Activated naive CD4-positive, alpha-beta T cell treated with anti-CD3 and anti-CD28 coated beads, Interleukin-2, amount 50 U/mL, for 24 hours (primary cell): ENCODE results near the gene ITGB4.
A peak's percentile ranks its signal among the peaks of the same experiment; 100 is the strongest.

ENCODE experiments used
- H3K27ac Mint-ChIP-seq: one replicate; pipeline ENCODE4 v1.8.0; 2021; ENCODE audit warnings: mild to moderate bottlenecking, mixed read lengths
- H3K27me3 Mint-ChIP-seq: one replicate; pipeline ENCODE4 v1.8.0; 2021; ENCODE audit warnings: mixed read lengths
- H3K36me3 Mint-ChIP-seq: one replicate; pipeline ENCODE4 v1.8.0; 2021; ENCODE audit warnings: mixed read lengths
- H3K4me1 Mint-ChIP-seq: one replicate; pipeline ENCODE4 v1.8.0; 2021; ENCODE audit warnings: mixed read lengths
- H3K4me3 Mint-ChIP-seq: one replicate; pipeline ENCODE4 v1.8.0; 2021; ENCODE audit warnings: mild to moderate bottlenecking, mixed read lengths
- H3K9me3 Mint-ChIP-seq: one replicate; pipeline ENCODE4 v1.8.0; 2021; ENCODE audit warnings: mixed read lengths

Gene ITGB4

DNA sequence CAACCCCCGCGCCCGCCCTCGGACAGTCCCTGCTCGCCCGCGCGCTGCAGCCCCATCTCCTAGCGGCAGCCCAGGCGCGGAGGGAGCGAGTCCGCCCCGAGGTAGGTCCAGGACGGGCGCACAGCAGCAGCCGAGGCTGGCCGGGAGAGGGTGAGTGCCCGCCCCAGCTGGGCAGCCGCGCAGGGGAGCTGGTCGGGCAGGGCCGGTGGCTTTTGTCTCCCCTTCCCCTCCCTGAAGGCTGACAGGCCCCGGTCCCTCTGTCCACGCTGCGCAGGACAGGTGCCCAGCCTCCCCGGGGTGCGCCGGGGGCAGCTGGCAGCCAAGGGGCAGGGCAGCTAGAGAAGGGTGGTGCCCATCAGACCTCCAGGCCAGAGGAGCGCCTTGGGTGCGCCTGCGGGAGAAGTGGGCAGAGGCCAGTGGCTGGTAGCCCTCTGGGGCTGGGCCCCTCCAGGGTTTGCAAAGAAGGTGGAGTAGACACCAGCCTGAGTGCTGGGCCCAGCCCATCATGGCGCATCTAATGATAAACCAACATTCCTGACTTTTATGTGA lies 278 bp downstream of the ITGB4 start:
- Mint-ChIP-seq H3K27me3 (no peaks in the 10 kb centered on the region), H3K36me3 (no peaks in the 10 kb centered on the region), H3K4me3 (peak overlapping the region; percentile 47), H3K4me1 (peaks cover 9% of the 10 kb centered on the region), H3K9me3 (no peaks in the 10 kb centered on the region), H3K27ac (no peak overlapping the region)

DNA sequence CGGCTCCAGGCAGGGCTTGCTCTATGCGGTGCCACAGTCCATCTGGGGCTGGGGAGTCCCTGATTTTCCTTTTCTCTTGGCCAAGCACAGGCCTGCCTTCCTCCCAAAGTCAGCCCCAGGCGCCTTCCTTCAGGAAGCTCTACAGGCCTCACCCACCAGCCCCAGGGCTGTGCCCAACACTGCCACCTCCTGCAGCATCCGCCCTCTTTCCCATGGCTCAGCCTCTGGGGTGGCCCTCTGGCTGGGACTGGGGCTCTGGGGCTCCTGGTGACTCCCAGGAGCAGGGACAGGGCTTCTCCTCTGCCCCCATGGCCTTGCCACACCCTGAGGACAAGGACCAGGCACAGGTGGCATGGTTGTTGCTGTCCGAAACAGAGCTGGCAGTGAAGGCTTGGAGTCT lies 817 bp downstream of the ITGB4 start:
- H3K4me1 Mint-ChIP-seq: peaks cover 9% of the 10 kb centered on the region
- H3K27ac Mint-ChIP-seq: no peak overlapping the region
- no peaks in the 10 kb centered on the region for H3K36me3 Mint-ChIP-seq
- no peaks in the 10 kb centered on the region for H3K27me3 Mint-ChIP-seq
- no peaks in the 10 kb centered on the region for H3K9me3 Mint-ChIP-seq
- peak overlapping the region; percentile 47 for H3K4me3 Mint-ChIP-seq

GRCh38 chr17:75722542-75723095 lies 1.4 kb downstream of the ITGB4 start:
- Mint-ChIP-seq H3K36me3 (no peaks in the 10 kb centered on the region), H3K27ac (no peak overlapping the region)

DNA sequence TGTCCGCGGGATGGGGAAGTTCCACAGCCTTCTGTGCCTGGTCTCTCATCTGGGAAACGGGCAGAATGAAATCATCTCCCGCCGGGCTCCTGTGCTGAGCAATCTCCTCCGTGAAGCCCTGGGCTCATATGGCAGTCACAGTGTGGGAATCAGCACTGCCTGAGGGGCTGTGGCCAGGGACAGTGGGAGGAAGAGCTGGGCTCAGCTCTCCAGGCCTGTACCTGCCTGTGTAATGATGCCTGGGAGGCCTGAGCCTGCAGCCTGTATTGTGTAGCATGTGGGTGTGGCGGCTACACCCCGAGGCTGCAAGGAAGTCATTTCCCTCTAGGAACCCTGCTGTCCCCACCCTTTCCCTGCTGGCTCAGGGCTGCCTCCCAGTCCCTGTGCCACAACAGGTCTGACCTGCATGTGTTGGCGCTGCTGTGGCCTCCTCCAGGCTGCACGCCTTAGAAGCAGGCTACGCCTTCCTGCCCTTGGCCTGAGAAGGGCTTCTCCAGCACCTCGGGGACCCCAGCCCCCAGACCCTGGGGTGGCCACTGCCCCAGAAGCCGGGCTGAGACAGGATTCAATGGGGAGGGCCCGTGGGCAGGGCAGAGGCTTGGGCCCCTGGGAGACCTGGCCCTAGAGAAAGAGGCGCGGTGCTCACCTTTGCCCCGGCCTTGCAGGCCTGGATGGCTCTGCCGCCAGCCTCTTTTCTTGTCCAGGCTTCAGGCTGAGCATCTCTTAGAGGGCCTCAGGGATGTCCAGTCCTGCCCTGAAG lies 2.1 kb downstream of the ITGB4 start:
- no peak overlapping the region for H3K27ac Mint-ChIP-seq
- no peaks in the 10 kb centered on the region for H3K36me3 Mint-ChIP-seq
- no peaks in the 10 kb centered on the region for H3K27me3 Mint-ChIP-seq
- no peaks in the 10 kb centered on the region for H3K9me3 Mint-ChIP-seq
- H3K4me3 Mint-ChIP-seq: no peak overlapping the region
- H3K4me1 Mint-ChIP-seq: peaks cover 9% of the 10 kb centered on the region

More at GRCh38 chr17:75722542-75723095, 1.4 kb downstream of the ITGB4 start:
- Mint-ChIP-seq H3K4me3 (no peak overlapping the region), H3K27me3 (no peaks in the 10 kb centered on the region), H3K4me1 (peaks cover 9% of the 10 kb centered on the region), H3K9me3 (no peaks in the 10 kb centered on the region)

DNA sequence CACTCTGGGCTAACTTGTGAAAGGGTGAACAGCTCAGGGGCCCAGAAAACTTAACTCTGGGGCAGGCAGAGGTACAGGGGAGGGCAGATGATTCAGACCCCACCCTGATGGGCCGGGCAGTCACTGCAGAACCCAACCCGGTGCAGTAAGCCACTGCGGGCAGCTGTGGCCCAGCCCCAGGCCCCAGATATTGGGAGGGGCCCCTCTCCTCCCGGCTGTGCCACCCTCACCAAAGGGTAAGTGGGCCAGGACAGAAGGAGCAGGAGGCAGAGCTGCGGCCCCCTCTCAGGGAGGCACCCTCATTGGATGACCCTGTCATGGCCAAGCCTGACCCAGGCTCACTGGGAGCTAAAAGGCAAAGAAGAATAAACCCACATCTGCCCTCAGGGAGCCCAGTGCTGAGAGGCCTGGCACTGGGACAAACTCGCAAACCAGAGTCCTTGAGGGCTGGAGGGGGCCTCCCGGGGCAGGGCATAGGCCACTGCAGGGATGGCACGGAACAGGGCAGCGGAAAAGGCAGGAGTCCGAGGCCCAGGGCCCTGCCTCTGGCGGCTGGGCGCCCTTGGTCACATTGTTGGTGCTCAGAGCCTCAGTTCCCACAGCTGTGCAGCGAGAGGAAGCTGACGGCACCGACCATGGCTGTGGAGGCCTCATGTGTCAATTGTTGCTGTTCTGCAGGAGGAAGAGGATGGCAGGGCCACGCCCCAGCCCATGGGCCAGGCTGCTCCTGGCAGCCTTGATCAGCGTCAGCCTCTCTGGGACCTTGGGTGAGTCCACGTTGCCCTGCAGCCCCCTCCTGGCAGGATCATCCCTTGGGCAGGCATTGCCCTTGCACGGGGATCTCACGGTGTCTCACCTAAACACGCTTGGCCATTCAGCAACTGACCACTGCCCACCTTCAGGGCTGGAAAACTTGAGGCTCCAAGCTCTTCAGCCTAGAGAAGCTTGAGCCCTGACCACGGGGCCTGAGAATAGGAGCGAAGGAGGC lies 3.1 kb downstream of the ITGB4 start:
- Mint-ChIP-seq H3K27me3 (no peaks in the 10 kb centered on the region), H3K36me3 (no peaks in the 10 kb centered on the region), H3K4me3 (no peak overlapping the region), H3K27ac (no peak overlapping the region), H3K9me3 (no peaks in the 10 kb centered on the region), H3K4me1 (peaks cover 9% of the 10 kb centered on the region)

DNA sequence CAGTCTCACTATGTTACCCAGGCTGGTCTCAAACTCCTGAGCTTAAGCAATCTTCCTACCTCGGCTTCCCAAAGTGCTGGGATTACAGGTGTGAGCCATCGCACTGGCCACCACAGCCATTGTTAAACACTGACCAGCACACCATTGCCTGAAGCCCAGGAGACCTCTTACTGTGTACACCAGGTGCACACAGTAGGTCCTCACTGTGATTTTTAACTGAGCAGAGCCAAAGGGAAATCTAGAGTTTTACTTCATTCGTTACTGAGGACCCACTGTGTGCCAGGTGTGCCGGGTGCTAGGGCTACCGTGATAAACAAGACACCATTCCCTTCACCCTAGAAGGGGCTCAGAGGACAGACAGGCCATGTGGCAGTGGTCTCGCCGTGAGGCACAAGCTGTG lies 4.2 kb downstream of the ITGB4 start:
- Mint-ChIP-seq H3K4me1 (peaks cover 2% of the 10 kb centered on the region), H3K27me3 (no peaks in the 10 kb centered on the region), H3K27ac (no peak overlapping the region), H3K9me3 (no peaks in the 10 kb centered on the region), H3K4me3 (no peak overlapping the region), H3K36me3 (no peaks in the 10 kb centered on the region)

GRCh38 chr17:75727391-75727790 lies 6.1 kb downstream of the ITGB4 start:
- H3K9me3 Mint-ChIP-seq: no peaks in the 10 kb centered on the region
- H3K4me3 Mint-ChIP-seq: no peak overlapping the region
- H3K4me1 Mint-ChIP-seq: no peaks in the 10 kb centered on the region
- H3K27ac Mint-ChIP-seq: no peak overlapping the region
- H3K36me3 Mint-ChIP-seq: no peaks in the 10 kb centered on the region
- H3K27me3 Mint-ChIP-seq: no peaks in the 10 kb centered on the region

DNA sequence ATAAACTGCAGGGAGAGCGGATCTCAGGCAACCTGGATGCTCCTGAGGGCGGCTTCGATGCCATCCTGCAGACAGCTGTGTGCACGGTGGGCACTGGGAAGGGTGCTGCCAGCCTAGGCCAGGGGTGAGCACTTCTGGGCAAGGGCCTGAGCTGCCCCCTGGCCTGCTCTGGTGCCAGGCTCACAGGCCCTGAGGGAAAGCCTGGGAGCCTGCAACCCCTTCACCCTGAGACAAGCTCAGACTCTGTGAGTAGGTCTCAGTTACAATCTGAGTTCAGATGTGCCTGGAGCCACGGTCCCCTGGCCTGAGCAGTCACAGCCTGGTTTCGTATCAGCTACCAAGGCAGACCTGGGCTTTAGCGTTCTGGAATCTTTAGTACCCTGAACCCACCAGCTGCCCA lies 8.1 kb downstream of the ITGB4 start:
- H3K27ac Mint-ChIP-seq: no peak overlapping the region
- no peaks in the 10 kb centered on the region for H3K27me3 Mint-ChIP-seq
- H3K4me3 Mint-ChIP-seq: no peak overlapping the region
- no peaks in the 10 kb centered on the region for H3K36me3 Mint-ChIP-seq
- no peaks in the 10 kb centered on the region for H3K4me1 Mint-ChIP-seq
- no peaks in the 10 kb centered on the region for H3K9me3 Mint-ChIP-seq

DNA sequence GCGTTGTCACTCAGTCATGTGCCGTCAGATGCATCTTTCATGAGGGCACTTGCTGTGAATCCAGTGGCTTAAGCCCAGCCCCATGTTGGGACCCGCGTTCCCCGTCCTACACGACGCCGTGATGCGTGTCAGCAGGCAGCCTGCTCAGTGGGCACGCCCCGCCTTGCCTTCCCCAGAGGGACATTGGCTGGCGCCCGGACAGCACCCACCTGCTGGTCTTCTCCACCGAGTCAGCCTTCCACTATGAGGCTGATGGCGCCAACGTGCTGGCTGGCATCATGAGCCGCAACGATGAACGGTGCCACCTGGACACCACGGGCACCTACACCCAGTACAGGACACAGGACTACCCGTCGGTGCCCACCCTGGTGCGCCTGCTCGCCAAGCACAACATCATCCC lies 8.8 kb downstream of the ITGB4 start:
- H3K4me1 Mint-ChIP-seq: peaks cover 4% of the 10 kb centered on the region
- H3K4me3 Mint-ChIP-seq: no peak overlapping the region
- no peaks in the 10 kb centered on the region for H3K27me3 Mint-ChIP-seq
- H3K27ac Mint-ChIP-seq: no peak overlapping the region
- no peaks in the 10 kb centered on the region for H3K9me3 Mint-ChIP-seq
- no peaks in the 10 kb centered on the region for H3K36me3 Mint-ChIP-seq

- Mint-ChIP-seq H3K27me3 (no peaks in the 10 kb centered on the region), H3K4me1 (peaks cover 4% of the 10 kb centered on the region), H3K4me3 (no peak overlapping the region), H3K36me3 (no peaks in the 10 kb centered on the region), H3K27ac (no peak overlapping the region), H3K9me3 (no peaks in the 10 kb centered on the region)
Measured at GRCh38 chr17:75731086-75731715, 9.9 kb downstream of the ITGB4 start.

- Mint-ChIP-seq H3K9me3 (no peaks in the 10 kb centered on the region), H3K4me3 (no peak overlapping the region), H3K36me3 (no peaks in the 10 kb centered on the region), H3K4me1 (peaks cover 4% of the 10 kb centered on the region), H3K27me3 (no peaks in the 10 kb centered on the region), H3K27ac (no peak overlapping the region)
Measured at GRCh38 chr17:75731716-75732498, 10.6 kb downstream of the ITGB4 start.

DNA sequence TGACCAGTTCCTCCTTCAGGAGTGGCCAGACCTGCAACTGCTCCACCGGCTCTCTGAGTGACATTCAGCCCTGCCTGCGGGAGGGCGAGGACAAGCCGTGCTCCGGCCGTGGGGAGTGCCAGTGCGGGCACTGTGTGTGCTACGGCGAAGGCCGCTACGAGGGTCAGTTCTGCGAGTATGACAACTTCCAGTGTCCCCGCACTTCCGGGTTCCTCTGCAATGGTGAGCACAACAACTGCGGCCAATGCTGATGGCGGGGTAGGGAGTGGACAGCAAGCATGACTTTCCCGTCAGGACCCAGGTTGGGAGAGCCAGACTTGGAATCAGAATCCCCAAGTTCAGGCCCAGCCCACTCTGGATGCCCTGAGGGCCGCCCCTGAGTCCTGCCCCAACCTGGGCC lies 12.2 kb downstream of the ITGB4 start:
- H3K4me1 Mint-ChIP-seq: peaks cover 4% of the 10 kb centered on the region
- H3K36me3 Mint-ChIP-seq: no peaks in the 10 kb centered on the region
- H3K4me3 Mint-ChIP-seq: no peak overlapping the region
- no peaks in the 10 kb centered on the region for H3K9me3 Mint-ChIP-seq
- H3K27ac Mint-ChIP-seq: no peak overlapping the region
- H3K27me3 Mint-ChIP-seq: no peaks in the 10 kb centered on the region

DNA sequence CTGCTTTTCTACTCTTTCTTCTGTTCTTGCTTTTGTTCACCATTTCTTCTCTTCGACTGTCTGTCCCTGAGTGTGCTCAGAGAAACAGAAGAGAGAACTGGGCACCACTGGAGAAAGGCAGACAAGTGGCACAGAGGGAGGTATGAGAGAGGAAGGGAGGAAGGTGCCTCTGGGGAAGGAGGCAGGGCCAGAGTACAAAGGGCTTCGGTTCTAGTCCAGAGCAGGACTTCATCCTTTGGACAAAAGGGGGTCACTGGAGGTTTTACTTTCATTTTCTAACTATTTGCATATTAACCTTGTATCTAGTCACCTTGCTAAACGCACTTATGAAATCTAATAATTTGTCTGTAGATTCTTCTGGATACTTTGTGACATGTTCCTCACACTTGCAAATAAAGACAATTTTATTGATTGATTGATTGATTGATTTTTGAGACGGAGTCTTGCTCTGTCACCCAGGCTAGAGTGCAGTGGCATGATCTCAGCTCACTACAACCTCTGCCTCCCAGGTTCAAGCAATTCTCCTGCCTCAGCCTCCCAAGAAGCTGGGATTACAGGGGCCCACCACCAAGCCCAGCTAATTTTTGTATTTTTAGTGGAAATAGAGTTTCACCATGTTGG lies 13.5 kb downstream of the ITGB4 start:
- Mint-ChIP-seq H3K4me3 (no peak overlapping the region), H3K9me3 (no peaks in the 10 kb centered on the region), H3K27me3 (no peaks in the 10 kb centered on the region), H3K36me3 (no peaks in the 10 kb centered on the region), H3K4me1 (peaks cover 4% of the 10 kb centered on the region), H3K27ac (no peak overlapping the region)

DNA sequence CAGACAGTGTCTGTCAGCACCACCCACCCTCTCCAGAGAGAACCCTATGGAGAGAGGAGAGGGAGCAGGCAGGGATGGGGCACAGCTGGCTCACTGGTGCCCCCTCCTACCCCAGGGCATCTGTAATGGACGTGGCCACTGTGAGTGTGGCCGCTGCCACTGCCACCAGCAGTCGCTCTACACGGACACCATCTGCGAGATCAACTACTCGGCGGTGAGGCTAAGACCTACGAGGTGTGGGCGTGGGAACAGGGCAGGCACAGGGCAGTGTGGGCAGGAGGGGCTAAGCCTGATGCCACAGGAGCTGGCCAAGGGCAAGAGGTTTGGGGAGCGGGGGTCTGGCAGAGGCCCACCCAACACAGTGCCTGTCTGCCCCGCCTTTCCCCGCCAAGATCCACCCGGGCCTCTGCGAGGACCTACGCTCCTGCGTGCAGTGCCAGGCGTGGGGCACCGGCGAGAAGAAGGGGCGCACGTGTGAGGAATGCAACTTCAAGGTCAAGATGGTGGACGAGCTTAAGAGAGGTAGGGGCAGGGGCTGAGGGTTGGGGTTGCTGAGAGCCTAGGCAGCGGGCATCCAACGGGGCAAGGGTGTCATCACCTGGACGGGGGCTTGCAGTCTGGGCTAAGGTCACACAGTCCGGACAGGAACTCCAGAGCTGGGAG lies 15.0 kb downstream of the ITGB4 start:
- Mint-ChIP-seq H3K9me3 (no peaks in the 10 kb centered on the region), H3K4me3 (no peak overlapping the region), H3K4me1 (peaks cover 4% of the 10 kb centered on the region), H3K27ac (no peak overlapping the region), H3K27me3 (no peaks in the 10 kb centered on the region), H3K36me3 (no peaks in the 10 kb centered on the region)
